ENCODE results near the gene EPC1.
"Not testable (repeated sequence)": the region's sequence is repeated elsewhere in the genome, so short reads cannot be mapped to it uniquely, and the experiment has no call there.

Gene EPC1

GRCh38 chr10:32372000-32372875 is 25.3 kb upstream of the EPC1 start:
- Histone ChIP-seq H3K27ac (ENCODE audit: low read depth in 2 of 2, low read length in 2 of 2) (no peak overlapping the region), H3K4me1 (ENCODE audit: control insufficient read depth in 2 of 2, insufficient read depth in 2 of 2, low read length in 2 of 2) (peaks cover 12 to 22% of the 10 kb centered on the region in 2 donors), H3K27me3 (ENCODE audit: control insufficient read depth in 2 of 2, insufficient read depth in 2 of 2, low read length in 2 of 2) (no peaks in the 10 kb centered on the region)

GRCh38 chr10:32371101-32371500 is 24.1 kb upstream of the EPC1 start:
- no peak overlapping the region for H3K27ac ChIP-seq (ENCODE audit: low read depth in 2 of 2, low read length in 2 of 2)
- H3K36me3 ChIP-seq (ENCODE audit: control insufficient read depth in 2 of 2, insufficient read depth in 2 of 2, low read length in 2 of 2), result no peaks in the 10 kb centered on the region
- no peak overlapping the region for H3K9ac ChIP-seq (ENCODE audit: low read depth in 1 of 2, low read length in 2 of 2)
- H3K4me3 ChIP-seq (ENCODE audit: low read length in 2 of 2), result no peak overlapping the region
- H3K27me3 ChIP-seq (ENCODE audit: control insufficient read depth in 2 of 2, insufficient read depth in 2 of 2, low read length in 2 of 2), result no peaks in the 10 kb centered on the region
- no peaks in the 10 kb centered on the region for H3K9me3 ChIP-seq (ENCODE audit: control insufficient read depth in 2 of 2, low read length in 2 of 2)
- peaks cover 16 to 21% of the 10 kb centered on the region in 2 donors for H3K4me1 ChIP-seq (ENCODE audit: control insufficient read depth in 2 of 2, insufficient read depth in 2 of 2, low read length in 2 of 2)

More at GRCh38 chr10:32372000-32372875, 25.3 kb upstream of the EPC1 start:
- Histone ChIP-seq H3K9me3 (ENCODE audit: control insufficient read depth in 2 of 2, low read length in 2 of 2) (no peaks in the 10 kb centered on the region), H3K36me3 (ENCODE audit: control insufficient read depth in 2 of 2, insufficient read depth in 2 of 2, low read length in 2 of 2) (no peaks in the 10 kb centered on the region), H3K9ac (ENCODE audit: low read depth in 1 of 2, low read length in 2 of 2) (no peak overlapping the region), H3K4me3 (ENCODE audit: low read length in 2 of 2) (no peak overlapping the region)

GRCh38 chr10:32367793-32368453 is 21.0 kb upstream of the EPC1 start:
- H3K4me1 ChIP-seq (ENCODE audit: control insufficient read depth in 2 of 2, insufficient read depth in 2 of 2, low read length in 2 of 2), result peaks cover 13 to 17% of the 10 kb centered on the region in 2 donors
- no peaks in the 10 kb centered on the region for H3K27me3 ChIP-seq (ENCODE audit: control insufficient read depth in 2 of 2, insufficient read depth in 2 of 2, low read length in 2 of 2)
- peak overlapping the region; percentile 28 to 38 for H3K9ac ChIP-seq (ENCODE audit: low read depth in 1 of 2, low read length in 2 of 2)
- peak overlapping the region in 1 of 2 donors; percentile 34 for H3K27ac ChIP-seq (ENCODE audit: low read depth in 2 of 2, low read length in 2 of 2)
- no peaks in the 10 kb centered on the region for H3K9me3 ChIP-seq (ENCODE audit: control insufficient read depth in 2 of 2, low read length in 2 of 2)
- H3K4me3 ChIP-seq (ENCODE audit: low read length in 2 of 2), result peak overlapping the region in 1 of 2 donors; percentile 51
- H3K36me3 ChIP-seq (ENCODE audit: control insufficient read depth in 2 of 2, insufficient read depth in 2 of 2, low read length in 2 of 2), result no peaks in the 10 kb centered on the region

- H3K4me1 ChIP-seq (ENCODE audit: control insufficient read depth in 2 of 2, insufficient read depth in 2 of 2, low read length in 2 of 2), result peaks cover 13 to 17% of the 10 kb centered on the region in 2 donors
- no peaks in the 10 kb centered on the region for H3K9me3 ChIP-seq (ENCODE audit: control insufficient read depth in 2 of 2, low read length in 2 of 2)
- H3K27me3 ChIP-seq (ENCODE audit: control insufficient read depth in 2 of 2, insufficient read depth in 2 of 2, low read length in 2 of 2), result no peaks in the 10 kb centered on the region
- H3K4me3 ChIP-seq (ENCODE audit: low read length in 2 of 2), result no peak overlapping the region
- H3K9ac ChIP-seq (ENCODE audit: low read depth in 1 of 2, low read length in 2 of 2), result no peak overlapping the region
- H3K27ac ChIP-seq (ENCODE audit: low read depth in 2 of 2, low read length in 2 of 2), result no peak overlapping the region
- no peaks in the 10 kb centered on the region for H3K36me3 ChIP-seq (ENCODE audit: control insufficient read depth in 2 of 2, insufficient read depth in 2 of 2, low read length in 2 of 2)
Observed at GRCh38 chr10:32366588-32366987, 19.6 kb upstream of the EPC1 start.

- H3K4me3 ChIP-seq (ENCODE audit: low read length in 2 of 2), result peak overlapping the region; percentile 20 to 42
- H3K27ac ChIP-seq (ENCODE audit: low read depth in 2 of 2, low read length in 2 of 2), result peak overlapping the region in 1 of 2 donors; percentile 40
- peaks cover 13 to 17% of the 10 kb centered on the region in 2 donors for H3K4me1 ChIP-seq (ENCODE audit: control insufficient read depth in 2 of 2, insufficient read depth in 2 of 2, low read length in 2 of 2)
Observed at GRCh38 chr10:32366111-32366510, 19.2 kb upstream of the EPC1 start.

GRCh38 chr10:32365404-32365803 is 18.4 kb upstream of the EPC1 start:
- H3K27me3 ChIP-seq (ENCODE audit: control insufficient read depth in 2 of 2, insufficient read depth in 2 of 2, low read length in 2 of 2); H3K9ac ChIP-seq (ENCODE audit: low read depth in 1 of 2, low read length in 2 of 2); H3K36me3 ChIP-seq (ENCODE audit: control insufficient read depth in 2 of 2, insufficient read depth in 2 of 2, low read length in 2 of 2); H3K9me3 ChIP-seq (ENCODE audit: control insufficient read depth in 2 of 2, low read length in 2 of 2); H3K27ac ChIP-seq (ENCODE audit: low read depth in 2 of 2, low read length in 2 of 2); H3K4me3 ChIP-seq (ENCODE audit: low read length in 2 of 2): not testable (repeated sequence)
- peaks cover 13 to 17% of the 10 kb centered on the region in 2 donors for H3K4me1 ChIP-seq (ENCODE audit: control insufficient read depth in 2 of 2, insufficient read depth in 2 of 2, low read length in 2 of 2)

More at GRCh38 chr10:32366111-32366510, 19.2 kb upstream of the EPC1 start:
- H3K9ac ChIP-seq (ENCODE audit: low read depth in 1 of 2, low read length in 2 of 2), result no peak overlapping the region
- no peaks in the 10 kb centered on the region for H3K36me3 ChIP-seq (ENCODE audit: control insufficient read depth in 2 of 2, insufficient read depth in 2 of 2, low read length in 2 of 2)
- H3K27me3 ChIP-seq (ENCODE audit: control insufficient read depth in 2 of 2, insufficient read depth in 2 of 2, low read length in 2 of 2), result no peaks in the 10 kb centered on the region
- H3K9me3 ChIP-seq (ENCODE audit: control insufficient read depth in 2 of 2, low read length in 2 of 2), result no peaks in the 10 kb centered on the region

GRCh38 chr10:32362571-32362970 is 15.6 kb upstream of the EPC1 start:
- Histone ChIP-seq H3K36me3 (ENCODE audit: control insufficient read depth in 2 of 2, insufficient read depth in 2 of 2, low read length in 2 of 2) (no peaks in the 10 kb centered on the region), H3K27me3 (ENCODE audit: control insufficient read depth in 2 of 2, insufficient read depth in 2 of 2, low read length in 2 of 2) (no peaks in the 10 kb centered on the region), H3K4me3 (ENCODE audit: low read length in 2 of 2) (no peak overlapping the region), H3K9me3 (ENCODE audit: control insufficient read depth in 2 of 2, low read length in 2 of 2) (no peaks in the 10 kb centered on the region), H3K4me1 (ENCODE audit: control insufficient read depth in 2 of 2, insufficient read depth in 2 of 2, low read length in 2 of 2) (peaks cover 8 to 10% of the 10 kb centered on the region in 2 donors), H3K27ac (ENCODE audit: low read depth in 2 of 2, low read length in 2 of 2) (no peak overlapping the region), H3K9ac (ENCODE audit: low read depth in 1 of 2, low read length in 2 of 2) (no peak overlapping the region)

- Histone ChIP-seq H3K4me1 (ENCODE audit: control insufficient read depth in 2 of 2, insufficient read depth in 2 of 2, low read length in 2 of 2) (no peaks in the 10 kb centered on the region), H3K9ac (ENCODE audit: low read depth in 1 of 2, low read length in 2 of 2) (no peak overlapping the region), H3K27me3 (ENCODE audit: control insufficient read depth in 2 of 2, insufficient read depth in 2 of 2, low read length in 2 of 2) (no peaks in the 10 kb centered on the region), H3K4me3 (ENCODE audit: low read length in 2 of 2) (no peak overlapping the region), H3K36me3 (ENCODE audit: control insufficient read depth in 2 of 2, insufficient read depth in 2 of 2, low read length in 2 of 2) (no peaks in the 10 kb centered on the region), H3K9me3 (ENCODE audit: control insufficient read depth in 2 of 2, low read length in 2 of 2) (no peaks in the 10 kb centered on the region), H3K27ac (ENCODE audit: low read depth in 2 of 2, low read length in 2 of 2) (no peak overlapping the region)
Observed at GRCh38 chr10:32360884-32361283, 13.9 kb upstream of the EPC1 start.

- Histone ChIP-seq H3K9ac (ENCODE audit: low read depth in 1 of 2, low read length in 2 of 2) (no peak overlapping the region), H3K27ac (ENCODE audit: low read depth in 2 of 2, low read length in 2 of 2) (no peak overlapping the region), H3K4me1 (ENCODE audit: control insufficient read depth in 2 of 2, insufficient read depth in 2 of 2, low read length in 2 of 2) (no peaks in the 10 kb centered on the region)
Observed at GRCh38 chr10:32360241-32360640, 13.3 kb upstream of the EPC1 start.

GRCh38 chr10:32357056-32357735 is 10.2 kb upstream of the EPC1 start:
- no peak overlapping the region for H3K27ac ChIP-seq (ENCODE audit: low read depth in 2 of 2, low read length in 2 of 2)
- peaks cover 12 to 13% of the 10 kb centered on the region in 2 donors for H3K4me1 ChIP-seq (ENCODE audit: control insufficient read depth in 2 of 2, insufficient read depth in 2 of 2, low read length in 2 of 2)
- no peak overlapping the region for H3K9ac ChIP-seq (ENCODE audit: low read depth in 1 of 2, low read length in 2 of 2)
- peaks cover 0 to 3% of the 10 kb centered on the region in 2 donors for H3K36me3 ChIP-seq (ENCODE audit: control insufficient read depth in 2 of 2, insufficient read depth in 2 of 2, low read length in 2 of 2)
- H3K4me3 ChIP-seq (ENCODE audit: low read length in 2 of 2), result no peak overlapping the region
- no peaks in the 10 kb centered on the region for H3K27me3 ChIP-seq (ENCODE audit: control insufficient read depth in 2 of 2, insufficient read depth in 2 of 2, low read length in 2 of 2)
- H3K9me3 ChIP-seq (ENCODE audit: control insufficient read depth in 2 of 2, low read length in 2 of 2), result no peaks in the 10 kb centered on the region

More at GRCh38 chr10:32360241-32360640, 13.3 kb upstream of the EPC1 start:
- Histone ChIP-seq H3K9me3 (ENCODE audit: control insufficient read depth in 2 of 2, low read length in 2 of 2) (no peaks in the 10 kb centered on the region), H3K27me3 (ENCODE audit: control insufficient read depth in 2 of 2, insufficient read depth in 2 of 2, low read length in 2 of 2) (no peaks in the 10 kb centered on the region), H3K36me3 (ENCODE audit: control insufficient read depth in 2 of 2, insufficient read depth in 2 of 2, low read length in 2 of 2) (no peaks in the 10 kb centered on the region), H3K4me3 (ENCODE audit: low read length in 2 of 2) (no peak overlapping the region)

All from mucosa of rectum (tissue), 2 donors.